Coronary artery (tissue), 2 donors: ENCODE results near the gene BTBD6.
A peak's percentile ranks its signal among the peaks of the same experiment; 100 is the strongest.

Source experiments
- DNase-seq: peaks from one replicate; pipeline ENCODE4 v3.0.0-alpha.2; 2017; ENCODE audit warnings: low spot score
- H3K27ac ChIP-seq, 2 donors: fragments of 200-600 bp; sonication (generic); one replicate each; pipeline ENCODE4 v1.5.1; 2016 to 2019
- H3K4me3 ChIP-seq: fragments of 200-600 bp; sonication (generic); 2 replicates; pipeline ENCODE4 v1.5.1; 2016; ENCODE audit warnings: mild to moderate bottlenecking, moderate library complexity
- CTCF ChIP-seq: fragments of 200-600 bp; sonication (generic); IDR thresholded peaks from one replicate; pipeline ENCODE4 v1.5.1; 2019; ENCODE audit warnings: antibody characterized with exemption

Gene BTBD6

GRCh38 chr14:105201925-105202513 lies 46.3 kb upstream of the BTBD6 start:
- no peak for TF ChIP-seq CTCF
- H3K4me3 ChIP-seq: no peak overlapping the region
- DNase-seq: no peak
- peak overlapping the region in 1 of 2 donors; percentile 32 for H3K27ac ChIP-seq

- DNase-seq: no peak
- TF ChIP-seq CTCF: peak; percentile 92
- H3K27ac ChIP-seq: no peak overlapping the region
- H3K4me3 ChIP-seq: no peak overlapping the region
These were observed 45.2 kb upstream of the BTBD6 start for GRCh38 chr14:105203057-105203531.

GRCh38 chr14:105203701-105204100 lies 44.6 kb upstream of the BTBD6 start:
- no peak for DNase-seq
- H3K27ac ChIP-seq: no peak overlapping the region
- TF ChIP-seq CTCF: no peak
- H3K4me3 ChIP-seq: no peak overlapping the region

GRCh38 chr14:105204206-105204930 lies 44.0 kb upstream of the BTBD6 start:
- TF ChIP-seq CTCF: no peak
- peak overlapping the region in 1 of 2 donors; percentile 10 for H3K27ac ChIP-seq
- DNase-seq: no peak
- H3K4me3 ChIP-seq: no peak overlapping the region

- DNase-seq: no peak
- no peak for TF ChIP-seq CTCF
- Histone ChIP-seq H3K27ac (peak overlapping the region in 1 of 2 donors; percentile 10), H3K4me3 (no peak overlapping the region)
These were observed 43.2 kb upstream of the BTBD6 start for GRCh38 chr14:105204931-105205672.

- no peak overlapping the region for H3K4me3 ChIP-seq
- DNase-seq: no peak
- no peak for TF ChIP-seq CTCF
- no peak overlapping the region for H3K27ac ChIP-seq
These were observed 42.6 kb upstream of the BTBD6 start for GRCh38 chr14:105205673-105206208.
